Caki2 (cell line): ENCODE measurements around the gene BIRC2. TPM values are rescaled to one million over a fixed set of nuclear protein-coding genes. Genes with fewer than 3 reads are reported as not detected.
"Not testable (repeated sequence)": the region's sequence is repeated elsewhere in the genome, so short reads cannot be mapped to it uniquely, and the experiment has no call there.

ENCODE experiments used
- DNase-seq: peaks from one replicate; pipeline ENCODE4 v3.0.0-alpha.2; 2015; ENCODE audit warnings: low read depth
- in situ Hi-C: cut with HindIII; loops from 2 replicates; pipeline ENCODE4 v1.10.0; 2016; ENCODE audit warnings: low sequenced_read_pairs, low pct_unique_long_range_greater_than_20kb, mixed read lengths
- total RNA-seq: library from RNA; depleted of rRNA; stranded (reverse); fragments of >200 nt; shearing (Covaris generic); gene quantifications from 2 replicates; pipeline ENCODE4 v1.2.3, GENCODE V29; 2014; ENCODE audit warnings: low replicate concordance

BIRC2 gene
- total RNA-seq, 1 experiment from 2014 or later = 46.7 TPM

DNA sequence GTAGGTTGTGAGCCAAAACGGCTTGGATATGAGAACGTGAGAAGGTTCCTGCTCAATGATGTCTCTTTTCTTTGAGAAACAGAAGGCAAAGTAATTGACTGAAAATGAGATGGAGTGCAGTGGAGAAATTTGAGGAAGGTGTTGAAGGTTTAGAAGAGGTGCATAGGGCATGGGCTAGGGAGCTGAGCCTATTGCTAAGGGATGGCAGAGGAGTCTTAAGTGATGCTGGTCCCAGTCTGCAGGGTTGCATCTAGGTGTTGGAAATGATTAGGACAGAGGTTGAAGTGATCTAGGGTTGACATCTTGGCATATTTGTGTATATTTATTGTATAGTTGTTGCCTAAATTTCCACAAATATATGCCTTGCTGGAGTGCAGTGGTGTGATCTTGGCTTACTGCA is 27.5 kb upstream of the BIRC2 start:
- in situ Hi-C loops = no loop called here
- DNase-seq = no peak

DNA sequence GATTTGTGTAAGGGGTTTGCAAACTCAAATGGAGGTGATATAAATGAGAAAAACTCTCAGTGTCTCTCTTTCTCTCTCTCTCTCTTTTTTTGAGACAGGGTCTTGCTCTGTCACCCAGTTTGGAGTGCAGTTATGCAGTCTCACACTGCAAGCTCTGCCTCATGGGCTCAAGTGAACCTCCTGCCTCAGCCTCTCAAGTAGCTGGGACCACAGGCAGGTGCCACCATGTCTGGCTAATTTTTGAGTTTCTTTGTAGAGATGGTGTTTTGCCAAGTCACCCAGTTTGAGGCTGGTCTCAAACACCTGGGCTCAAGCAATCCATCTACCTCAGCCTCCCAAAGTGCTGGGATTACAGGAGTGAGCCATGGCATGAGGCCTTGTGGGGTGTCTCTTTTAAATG is 26.8 kb upstream of the BIRC2 start:
- in situ Hi-C loops = no loop called here
- peak; percentile 35 for DNase-seq

DNA sequence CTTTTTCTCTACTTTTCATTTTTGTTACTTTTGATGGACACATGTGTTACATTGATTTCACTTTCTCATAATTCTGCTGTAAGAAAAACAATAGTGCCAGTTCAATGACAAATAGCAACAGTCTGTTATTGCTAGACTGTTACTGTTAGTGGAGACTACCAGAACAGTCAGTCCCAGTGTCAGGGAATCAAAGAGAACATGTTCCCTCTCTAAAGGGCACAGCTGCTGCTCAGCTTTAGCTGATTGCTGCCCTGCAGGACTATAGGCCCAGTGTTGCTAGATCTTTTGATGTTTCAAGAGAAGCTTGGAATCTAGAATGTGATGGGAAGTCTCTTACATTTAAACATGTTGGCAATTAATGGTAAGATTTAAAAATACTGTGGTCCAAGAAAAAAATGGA is 26.3 kb upstream of the BIRC2 start:
- in situ Hi-C loops = no loop called here

DNA sequence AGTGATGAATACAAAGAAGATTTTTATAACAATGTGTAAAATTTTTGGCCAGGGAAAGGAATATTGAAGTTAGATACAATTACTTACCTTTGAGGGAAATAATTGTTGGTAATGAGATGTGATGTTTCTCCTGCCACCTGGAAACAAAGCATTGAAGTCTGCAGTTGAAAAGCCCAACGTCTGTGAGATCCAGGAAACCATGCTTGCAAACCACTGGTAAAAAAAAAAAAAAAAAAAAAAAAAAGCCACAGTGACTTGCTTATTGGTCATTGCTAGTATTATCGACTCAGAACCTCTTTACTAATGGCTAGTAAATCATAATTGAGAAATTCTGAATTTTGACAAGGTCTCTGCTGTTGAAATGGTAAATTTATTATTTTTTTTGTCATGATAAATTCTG is 24.5 kb upstream of the BIRC2 start:
- in situ Hi-C loops = no loop called here

More for the DNA sequence above, 26.3 kb upstream of the BIRC2 start:
- peak; percentile 33 for DNase-seq

DNA sequence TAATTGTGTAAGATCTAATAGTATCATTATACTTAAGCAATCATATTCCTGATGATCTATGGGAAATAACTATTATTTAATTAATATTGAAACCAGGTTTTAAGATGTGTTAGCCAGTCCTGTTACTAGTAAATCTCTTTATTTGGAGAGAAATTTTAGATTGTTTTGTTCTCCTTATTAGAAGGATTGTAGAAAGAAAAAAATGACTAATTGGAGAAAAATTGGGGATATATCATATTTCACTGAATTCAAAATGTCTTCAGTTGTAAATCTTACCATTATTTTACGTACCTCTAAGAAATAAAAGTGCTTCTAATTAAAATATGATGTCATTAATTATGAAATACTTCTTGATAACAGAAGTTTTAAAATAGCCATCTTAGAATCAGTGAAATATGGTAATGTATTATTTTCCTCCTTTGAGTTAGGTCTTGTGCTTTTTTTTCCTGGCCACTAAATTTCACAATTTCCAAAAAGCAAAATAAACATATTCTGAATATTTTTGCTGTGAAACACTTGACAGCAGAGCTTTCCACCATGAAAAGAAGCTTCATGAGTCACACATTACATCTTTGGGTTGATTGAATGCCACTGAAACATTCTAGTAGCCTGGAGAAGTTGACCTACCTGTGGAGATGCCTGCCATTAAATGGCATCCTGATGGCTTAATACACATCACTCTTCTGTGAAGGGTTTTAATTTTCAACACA is 23.3 kb upstream of the BIRC2 start:
- in situ Hi-C loops = no loop called here
- no peak for DNase-seq

More for the DNA sequence above, 24.5 kb upstream of the BIRC2 start:
- DNase-seq = peak; percentile 38

DNA sequence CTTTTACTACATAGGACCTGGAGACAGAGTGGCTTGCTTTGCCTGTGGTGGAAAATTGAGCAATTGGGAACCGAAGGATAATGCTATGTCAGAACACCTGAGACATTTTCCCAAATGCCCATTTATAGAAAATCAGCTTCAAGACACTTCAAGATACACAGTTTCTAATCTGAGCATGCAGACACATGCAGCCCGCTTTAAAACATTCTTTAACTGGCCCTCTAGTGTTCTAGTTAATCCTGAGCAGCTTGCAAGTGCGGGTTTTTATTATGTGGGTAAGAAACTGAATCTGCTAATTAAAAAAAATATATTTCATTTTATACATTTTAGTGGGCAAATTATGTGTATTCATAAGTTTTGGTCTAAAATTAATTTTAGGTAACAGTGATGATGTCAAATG is 21.9 kb upstream of the BIRC2 start:
- in situ Hi-C loops = no loop called here

DNA sequence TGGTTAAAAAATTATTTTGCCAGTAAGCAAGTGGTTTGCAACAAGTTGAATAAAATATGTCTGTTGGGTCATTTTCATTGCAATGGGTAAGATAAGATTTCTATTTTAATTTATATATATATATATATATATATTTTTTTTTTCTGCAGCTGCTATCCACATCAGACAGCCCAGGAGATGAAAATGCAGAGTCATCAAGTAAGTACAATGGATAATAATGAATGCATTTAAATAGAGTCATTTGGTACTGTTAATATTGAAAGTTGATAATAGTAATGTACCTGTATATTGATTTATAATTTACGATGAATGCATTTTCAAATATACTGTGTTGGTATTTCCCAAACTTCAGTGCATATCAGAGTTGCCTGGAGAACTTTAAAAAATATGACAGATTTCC is 18.3 kb upstream of the BIRC2 start:
- no peak for DNase-seq
- in situ Hi-C loops = no loop called here

More for the DNA sequence above, 21.9 kb upstream of the BIRC2 start:
- no peak for DNase-seq

DNA sequence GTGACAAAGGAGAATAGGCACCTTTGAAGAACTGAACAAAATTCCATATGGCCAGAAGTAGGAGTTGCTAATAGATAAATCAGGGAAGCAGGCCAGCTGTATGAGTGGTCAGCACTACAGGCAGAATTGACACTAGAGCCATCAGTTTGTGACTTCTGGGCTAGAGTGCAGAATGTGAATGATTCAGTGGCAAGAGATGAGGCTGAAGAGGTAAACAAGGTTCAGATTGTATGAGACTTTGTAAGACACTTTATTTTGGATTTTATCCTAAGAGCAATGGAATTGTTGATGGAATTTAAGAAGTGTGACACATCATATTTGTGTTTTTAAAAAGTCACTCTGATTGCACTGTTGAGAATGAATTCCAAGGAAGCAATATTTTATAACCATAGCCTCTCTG is 16.8 kb upstream of the BIRC2 start:
- no peak for DNase-seq
- in situ Hi-C loops = no loop called here

DNA sequence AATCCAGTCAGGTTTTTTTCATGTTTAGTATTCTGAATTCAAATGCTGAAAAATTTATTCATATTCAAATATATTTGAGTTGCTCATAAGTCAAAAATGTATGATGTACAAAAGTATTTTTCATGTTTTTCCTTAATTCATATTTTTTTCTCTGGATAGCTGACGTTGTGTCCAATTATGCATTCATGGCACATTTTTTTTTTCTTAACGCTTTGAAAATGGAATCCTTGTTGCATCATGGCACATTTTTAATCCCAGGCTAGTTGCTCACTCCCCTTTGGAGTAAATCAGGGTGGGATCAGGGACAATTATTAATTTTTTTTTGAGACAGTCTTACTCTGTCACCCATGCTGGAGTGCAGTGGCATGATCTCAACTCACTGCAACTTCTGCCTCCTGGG is 15.7 kb upstream of the BIRC2 start:
- DNase-seq = no peak
- in situ Hi-C loops = no loop called here

DNA sequence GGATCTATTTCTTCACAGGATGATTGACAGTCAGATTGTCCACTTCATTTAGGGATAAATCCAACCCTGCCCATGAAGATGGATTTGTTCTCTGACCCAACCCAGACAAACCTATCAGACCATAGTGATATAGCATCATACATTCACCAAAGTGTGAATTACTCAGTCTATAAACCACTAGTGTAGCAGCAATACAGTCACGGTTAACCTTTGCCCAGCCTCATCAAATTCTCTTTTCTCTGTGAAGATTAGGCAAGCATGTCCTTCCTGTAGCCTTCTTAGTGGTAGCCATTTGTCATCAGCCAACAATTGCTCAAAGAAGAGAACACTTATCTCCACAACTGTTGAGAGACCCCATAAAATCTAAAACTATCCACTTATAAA is 14.4 kb upstream of the BIRC2 start:
- in situ Hi-C loops = no loop called here

DNA sequence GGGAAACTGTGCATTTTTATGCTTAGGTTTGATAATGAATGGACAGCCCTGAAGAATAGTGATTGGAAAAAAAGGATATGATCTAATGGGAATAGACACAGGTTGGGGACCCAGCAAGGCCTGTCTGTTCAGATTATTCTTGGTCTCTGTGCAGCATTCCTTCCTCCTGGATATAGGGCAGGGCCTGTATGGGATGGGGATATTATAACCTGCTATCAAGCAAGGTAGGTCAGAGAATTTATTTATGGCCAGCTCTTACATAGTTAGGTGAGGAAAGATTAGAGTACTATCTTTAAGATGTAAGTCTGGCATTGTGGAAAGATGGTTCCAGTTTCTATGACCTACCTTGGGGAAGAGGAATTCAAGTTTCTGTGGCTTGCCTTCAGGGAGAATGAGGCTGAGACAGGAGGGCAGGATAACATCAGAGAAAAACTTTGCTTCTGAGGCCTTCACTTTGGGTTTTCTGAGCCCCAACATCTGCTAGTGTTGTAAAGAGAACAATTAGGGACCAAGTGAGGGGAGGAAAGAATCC is 8.5 kb upstream of the BIRC2 start:
- DNase-seq = no peak
- in situ Hi-C loops = no loop called here

More for the DNA sequence above, 14.4 kb upstream of the BIRC2 start:
- no peak for DNase-seq

DNA sequence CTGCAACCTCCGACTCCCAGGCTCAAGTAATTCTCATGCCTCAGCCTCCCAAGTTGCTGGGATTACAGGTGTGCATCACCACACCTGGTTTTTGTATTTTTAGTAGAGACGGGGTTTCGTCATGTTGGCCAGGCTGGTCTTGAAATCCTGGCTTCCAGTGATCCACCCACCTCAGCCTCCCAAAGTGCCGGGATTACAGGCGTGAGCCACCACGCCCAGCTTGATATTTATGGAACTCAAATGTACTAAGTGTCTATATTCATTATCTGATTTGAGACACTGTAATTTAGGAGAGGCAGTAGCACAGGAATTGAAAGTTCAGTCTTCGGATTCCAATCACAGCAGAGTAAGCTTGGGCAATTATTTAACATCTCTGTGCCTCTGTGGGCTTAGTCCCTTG is 5.7 kb upstream of the BIRC2 start:
- DNase-seq, in situ Hi-C loops: not testable (repeated sequence)

DNA sequence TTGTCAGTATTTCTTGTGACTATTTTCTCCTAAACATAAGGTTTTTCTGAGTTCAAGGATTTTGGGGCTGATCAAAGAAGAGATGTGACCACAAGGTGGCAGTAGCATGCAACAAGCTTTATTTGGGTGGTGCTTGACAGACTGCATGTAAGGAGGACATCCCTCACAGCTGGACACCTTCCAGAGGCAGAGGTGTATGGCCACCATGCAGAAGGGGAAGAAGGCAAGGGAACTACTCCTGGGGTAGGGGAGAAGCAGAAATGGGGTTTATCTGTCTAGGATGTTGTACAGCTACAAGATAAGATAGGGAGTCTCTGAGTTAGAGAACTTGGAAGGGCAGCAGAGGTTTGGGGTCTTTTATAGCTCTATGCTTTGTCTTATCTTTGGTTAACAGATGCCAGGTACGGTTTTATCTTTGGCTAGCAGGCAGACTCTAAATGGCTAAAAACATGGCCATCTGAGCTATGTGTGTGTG is 5.1 kb upstream of the BIRC2 start:
- in situ Hi-C loops = no loop called here
- DNase-seq = peak; percentile 69

DNA sequence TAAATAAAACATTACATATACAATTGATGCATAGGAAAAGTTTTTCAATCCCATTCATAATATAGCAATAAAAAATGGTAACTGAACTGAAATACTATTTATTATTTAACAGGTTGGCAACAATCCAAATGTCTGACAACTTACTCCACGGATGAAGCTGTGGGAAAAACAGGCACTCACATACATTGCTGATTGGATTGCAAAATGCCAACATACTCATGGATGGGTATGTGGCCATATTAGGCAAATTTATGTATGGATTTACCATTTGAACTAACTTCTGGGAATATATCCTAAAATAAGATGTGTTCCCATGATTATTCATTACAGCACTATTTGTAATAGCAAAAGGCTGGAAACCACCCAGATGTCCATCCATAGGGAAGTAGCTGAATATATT is 3.2 kb upstream of the BIRC2 start:
- DNase-seq = no peak
- in situ Hi-C loops = no loop called here

DNA sequence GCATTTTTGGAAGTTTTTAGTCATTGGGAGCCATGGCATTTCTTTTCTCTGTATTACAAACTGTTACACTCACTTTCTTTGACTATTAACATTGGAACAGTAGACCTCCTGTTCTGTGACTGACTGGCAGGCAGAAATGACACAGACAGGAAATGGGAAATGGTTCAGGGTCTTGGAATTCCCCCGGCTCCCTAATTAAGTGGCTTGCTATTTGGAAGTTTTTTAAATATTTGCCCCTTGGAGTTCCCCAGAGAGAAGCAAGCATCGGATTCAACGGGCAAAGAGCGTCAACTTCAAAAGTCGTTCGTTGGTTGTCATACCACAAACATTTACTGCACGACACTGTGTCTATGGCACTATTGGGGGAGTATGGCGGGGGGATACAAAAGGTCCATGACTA is 1.1 kb upstream of the BIRC2 start:
- DNase-seq = peak; percentile 59
- in situ Hi-C loops = no loop called here

DNA sequence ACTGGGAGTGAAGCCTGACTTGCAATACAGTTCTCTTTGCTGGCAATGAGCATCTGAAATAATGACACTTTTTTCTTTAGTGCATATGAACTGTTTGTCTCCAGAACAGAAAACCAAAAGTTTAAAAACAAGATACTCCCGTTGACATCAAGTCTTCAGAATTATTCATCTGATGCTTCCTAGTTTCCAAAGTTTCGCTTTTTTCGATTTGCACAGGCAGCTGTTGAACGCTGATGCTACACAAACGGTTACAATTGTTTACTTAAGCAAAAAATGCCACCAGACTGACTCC is 612 bp upstream of the BIRC2 start:
- no peak for DNase-seq
- in situ Hi-C loops = no loop called here

DNA sequence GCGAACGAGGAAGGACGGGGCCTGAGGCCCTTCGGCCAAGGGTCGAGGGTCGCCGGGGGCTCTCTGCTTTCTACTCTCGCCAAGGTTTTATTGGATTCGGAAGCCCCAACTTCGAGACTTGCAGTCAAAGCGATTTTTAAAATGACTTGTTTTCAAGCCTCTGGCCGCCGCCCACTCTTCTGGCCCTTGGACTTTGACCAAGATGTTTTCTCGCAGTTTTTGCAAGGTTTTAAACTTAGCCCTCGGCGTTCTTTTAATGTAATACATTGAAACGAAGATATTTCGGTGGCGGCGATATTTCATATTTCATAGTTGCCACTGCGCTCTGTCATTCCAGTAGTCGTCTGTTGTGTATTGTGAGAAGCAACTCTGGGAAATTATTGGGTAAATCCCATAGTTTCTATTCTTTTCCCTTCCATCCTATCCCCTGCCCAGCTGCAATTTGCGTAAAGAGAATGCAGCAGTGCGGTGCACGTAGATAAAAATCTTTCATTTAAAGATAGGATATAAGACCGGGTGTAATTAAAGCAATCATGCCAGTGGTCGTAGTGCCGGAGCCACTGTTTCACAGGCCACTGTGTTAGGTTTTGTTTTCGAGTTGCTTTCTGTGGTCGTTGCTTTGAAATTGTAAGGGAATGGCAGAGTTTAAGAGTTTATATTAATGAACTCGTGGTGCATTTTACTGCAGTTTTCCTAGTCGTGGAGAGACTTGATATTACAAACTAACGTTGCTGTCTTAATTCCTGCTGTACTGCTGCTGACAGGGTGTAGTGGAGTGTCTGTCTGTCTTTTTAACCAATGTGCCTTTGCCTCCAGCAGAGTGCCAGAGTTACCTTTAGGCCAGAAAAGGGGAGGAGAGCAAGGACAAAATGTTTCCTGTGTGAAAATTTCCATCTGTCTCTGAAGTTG is 702 bp downstream of the BIRC2 start:
- in situ Hi-C loops = no loop called here
- no peak for DNase-seq

DNA sequence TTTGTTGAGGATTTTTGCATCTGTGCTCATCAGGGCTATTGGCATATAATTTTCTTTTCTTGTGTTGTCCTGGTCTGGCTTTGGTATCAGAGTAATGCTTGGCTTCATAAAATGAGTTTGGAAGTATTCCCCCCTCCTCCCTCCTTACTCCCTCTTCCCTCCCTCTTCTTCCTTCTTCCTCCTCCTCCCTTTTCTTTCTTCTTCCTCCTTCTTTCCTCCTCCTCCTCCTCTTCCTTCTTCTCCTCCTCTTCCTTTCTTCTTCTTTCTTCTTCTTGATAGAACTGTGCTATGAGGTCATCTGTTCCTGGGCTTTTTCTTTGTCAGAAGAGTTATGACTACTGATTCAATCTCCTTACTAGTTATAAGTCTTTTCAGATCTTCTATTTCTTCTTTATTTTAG is 10.1 kb downstream of the BIRC2 start:
- DNase-seq = no peak
- in situ Hi-C loops = no loop called here

DNA sequence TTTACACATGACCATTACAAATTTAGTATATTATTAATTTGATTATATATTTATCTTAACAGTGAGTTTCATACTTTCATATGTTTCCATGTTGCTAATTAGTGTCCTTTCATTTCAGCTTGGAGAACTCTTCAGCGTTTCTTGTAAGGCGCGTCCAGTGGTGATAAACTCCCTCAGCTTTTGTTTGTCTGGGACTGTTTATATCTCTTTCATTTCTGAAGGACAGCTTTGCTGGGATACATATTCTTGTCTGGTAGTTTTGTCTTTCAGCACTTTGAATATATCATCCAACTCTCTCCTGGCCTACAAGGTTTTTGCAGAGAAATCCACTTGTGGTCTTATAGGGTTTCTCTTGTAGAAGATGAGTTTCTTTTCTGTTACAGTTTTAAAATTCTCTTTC is 12.4 kb downstream of the BIRC2 start:
- no peak for DNase-seq
- in situ Hi-C loops = no loop called here
